Measurements from ENCODE around the gene ARAP2.

ARAP2 gene

DNA sequence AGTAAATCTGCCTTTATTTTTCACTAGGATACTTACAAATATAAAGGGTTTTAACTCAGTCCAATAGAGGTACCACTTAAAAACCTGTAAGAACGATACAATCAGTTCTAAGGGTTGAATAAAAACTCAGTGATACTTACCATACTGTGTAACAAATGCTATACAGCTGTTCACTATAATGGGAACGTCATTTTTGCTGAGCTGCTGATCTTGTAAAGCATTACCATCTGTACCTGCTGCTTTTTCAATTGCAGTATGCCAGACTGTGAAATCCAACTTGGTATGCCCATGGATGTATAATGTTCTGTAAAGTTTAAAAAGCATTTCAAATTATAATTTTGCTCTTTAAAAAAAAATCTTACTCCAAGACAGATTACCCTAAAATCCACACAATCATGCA, 111.2 kb downstream of the ARAP2 start:
- no peaks in the 10 kb centered on the region for H4K20me1 ChIP-seq (ENCODE audit: insufficient read depth)
- H3K36me3 ChIP-seq (ENCODE audit: insufficient read depth) = no peaks in the 10 kb centered on the region
- no peak overlapping the region for H3K4me2 ChIP-seq
- H3K4me1 ChIP-seq (ENCODE audit: low read depth, poor library complexity, severe bottlenecking) = no peaks in the 10 kb centered on the region
- H3K79me2 ChIP-seq (ENCODE audit: insufficient read depth, low read depth) = no peaks in the 10 kb centered on the region
- no peaks in the 10 kb centered on the region for H3K27me3 ChIP-seq (ENCODE audit: insufficient read depth, low read depth)
- H3K4me3 ChIP-seq (IDR thresholded peaks at IDR 0.05; ENCODE audit: insufficient read depth, low read depth, low read length) = no peak overlapping the region
- TF ChIP-seq, protein P1, sequence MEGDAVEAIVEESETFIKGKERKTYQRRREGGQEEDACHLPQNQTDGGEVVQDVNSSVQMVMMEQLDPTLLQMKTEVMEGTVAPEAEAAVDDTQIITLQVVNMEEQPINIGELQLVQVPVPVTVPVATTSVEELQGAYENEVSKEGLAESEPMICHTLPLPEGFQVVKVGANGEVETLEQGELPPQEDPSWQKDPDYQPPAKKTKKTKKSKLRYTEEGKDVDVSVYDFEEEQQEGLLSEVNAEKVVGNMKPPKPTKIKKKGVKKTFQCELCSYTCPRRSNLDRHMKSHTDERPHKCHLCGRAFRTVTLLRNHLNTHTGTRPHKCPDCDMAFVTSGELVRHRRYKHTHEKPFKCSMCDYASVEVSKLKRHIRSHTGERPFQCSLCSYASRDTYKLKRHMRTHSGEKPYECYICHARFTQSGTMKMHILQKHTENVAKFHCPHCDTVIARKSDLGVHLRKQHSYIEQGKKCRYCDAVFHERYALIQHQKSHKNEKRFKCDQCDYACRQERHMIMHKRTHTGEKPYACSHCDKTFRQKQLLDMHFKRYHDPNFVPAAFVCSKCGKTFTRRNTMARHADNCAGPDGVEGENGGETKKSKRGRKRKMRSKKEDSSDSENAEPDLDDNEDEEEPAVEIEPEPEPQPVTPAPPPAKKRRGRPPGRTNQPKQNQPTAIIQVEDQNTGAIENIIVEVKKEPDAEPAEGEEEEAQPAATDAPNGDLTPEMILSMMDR (conservative IDR thresholded peaks at IDR 0.05; ENCODE audit: low read depth, low read length) = no peak
- H3K27ac ChIP-seq = no peak overlapping the region
- H3K9ac ChIP-seq = no peak overlapping the region
- no peak overlapping the region for H2AFZ ChIP-seq (ENCODE audit: low read depth)

DNA sequence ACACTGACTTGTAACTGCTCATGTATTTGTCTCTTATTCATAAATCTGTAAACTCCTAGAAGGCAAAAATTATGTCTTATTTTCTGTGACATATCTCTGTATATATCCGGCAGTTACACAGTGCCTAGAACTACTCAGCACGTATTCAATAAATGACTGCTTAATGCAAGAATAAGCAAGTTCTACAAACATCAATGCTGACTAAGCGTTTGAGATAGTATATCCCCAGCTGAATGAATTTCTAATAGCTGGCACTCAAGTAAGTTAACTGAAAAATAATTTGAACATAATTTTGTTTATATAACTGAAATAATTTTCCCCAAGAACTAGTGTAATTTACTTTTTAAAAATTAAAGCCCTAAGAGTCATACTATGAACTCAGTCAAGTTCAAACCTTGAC, 113.7 kb downstream of the ARAP2 start:
- H3K4me1 ChIP-seq (ENCODE audit: low read depth, poor library complexity, severe bottlenecking) = no peaks in the 10 kb centered on the region
- H2AFZ ChIP-seq (ENCODE audit: low read depth) = no peak overlapping the region
- no peaks in the 10 kb centered on the region for H3K36me3 ChIP-seq (ENCODE audit: insufficient read depth)
- no peak overlapping the region for H3K9ac ChIP-seq
- H3K4me2 ChIP-seq = no peak overlapping the region
- no peaks in the 10 kb centered on the region for H3K27me3 ChIP-seq (ENCODE audit: insufficient read depth, low read depth)
- no peaks in the 10 kb centered on the region for H3K79me2 ChIP-seq (ENCODE audit: insufficient read depth, low read depth)
- no peaks in the 10 kb centered on the region for H4K20me1 ChIP-seq (ENCODE audit: insufficient read depth)
- H3K4me3 ChIP-seq (IDR thresholded peaks at IDR 0.05; ENCODE audit: insufficient read depth, low read depth, low read length) = no peak overlapping the region
- H3K27ac ChIP-seq = no peak overlapping the region
- TF ChIP-seq, protein P1 (conservative IDR thresholded peaks at IDR 0.05; ENCODE audit: low read depth, low read length) = no peak

DNA sequence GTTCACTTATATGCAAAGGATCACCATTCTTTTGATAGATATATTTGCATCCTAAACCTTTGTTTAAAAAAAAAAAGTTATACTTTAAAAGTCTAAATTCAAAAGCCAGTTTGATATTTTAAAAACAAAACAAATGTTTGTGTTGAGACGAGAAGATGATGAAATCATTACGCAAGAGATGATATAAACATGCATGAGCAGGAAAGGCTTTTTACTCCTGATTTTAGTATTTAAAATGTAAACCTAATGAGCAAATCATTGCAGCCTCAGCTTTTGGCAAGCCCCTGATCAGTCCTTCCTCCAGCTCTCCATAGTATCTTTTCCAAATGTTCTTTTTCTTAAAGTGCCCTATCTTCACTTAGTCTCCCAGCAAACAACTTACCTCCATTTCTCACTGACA, 115.6 kb downstream of the ARAP2 start:
- Histone ChIP-seq H4K20me1 (ENCODE audit: insufficient read depth) (no peaks in the 10 kb centered on the region), H3K9ac (no peak overlapping the region), H3K36me3 (ENCODE audit: insufficient read depth) (no peaks in the 10 kb centered on the region), H3K4me1 (ENCODE audit: low read depth, poor library complexity, severe bottlenecking) (no peaks in the 10 kb centered on the region), H3K27ac (no peak overlapping the region), H3K4me3 (IDR thresholded peaks at IDR 0.05; ENCODE audit: insufficient read depth, low read depth, low read length) (no peak overlapping the region), H3K79me2 (ENCODE audit: insufficient read depth, low read depth) (no peaks in the 10 kb centered on the region), H2AFZ (ENCODE audit: low read depth) (no peak overlapping the region), H3K27me3 (ENCODE audit: insufficient read depth, low read depth) (no peaks in the 10 kb centered on the region), H3K4me2 (no peak overlapping the region)
- TF ChIP-seq, protein P1 (conservative IDR thresholded peaks at IDR 0.05; ENCODE audit: low read depth, low read length) = no peak

DNA sequence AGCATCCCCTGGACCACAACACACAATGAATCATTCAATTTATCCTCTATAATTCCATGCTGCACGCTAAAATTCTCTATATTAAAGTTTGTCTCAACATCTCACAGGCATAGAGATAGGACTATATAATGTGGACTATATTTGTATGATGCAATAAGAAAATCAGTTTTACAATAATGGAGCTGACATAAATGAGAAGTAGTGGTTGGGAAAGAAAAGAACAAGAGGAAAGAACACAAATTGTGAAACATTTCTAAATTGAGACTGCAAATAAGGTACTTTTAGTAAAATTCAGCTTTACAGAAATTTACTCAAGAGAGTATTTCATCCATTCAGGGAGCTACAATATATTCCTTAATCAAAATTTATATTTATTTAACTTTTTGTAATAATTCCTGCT, 120.4 kb downstream of the ARAP2 start:
- H3K4me1 ChIP-seq (ENCODE audit: low read depth, poor library complexity, severe bottlenecking) = no peaks in the 10 kb centered on the region
- no peak overlapping the region for H2AFZ ChIP-seq (ENCODE audit: low read depth)
- TF ChIP-seq, protein P1 (conservative IDR thresholded peaks at IDR 0.05; ENCODE audit: low read depth, low read length) = no peak
- no peak overlapping the region for H3K27ac ChIP-seq
- no peak overlapping the region for H3K4me3 ChIP-seq (IDR thresholded peaks at IDR 0.05; ENCODE audit: insufficient read depth, low read depth, low read length)
- H4K20me1 ChIP-seq (ENCODE audit: insufficient read depth) = no peaks in the 10 kb centered on the region
- H3K36me3 ChIP-seq (ENCODE audit: insufficient read depth) = no peaks in the 10 kb centered on the region
- H3K79me2 ChIP-seq (ENCODE audit: insufficient read depth, low read depth) = no peaks in the 10 kb centered on the region
- no peak overlapping the region for H3K9ac ChIP-seq
- no peaks in the 10 kb centered on the region for H3K27me3 ChIP-seq (ENCODE audit: insufficient read depth, low read depth)
- no peak overlapping the region for H3K4me2 ChIP-seq

DNA sequence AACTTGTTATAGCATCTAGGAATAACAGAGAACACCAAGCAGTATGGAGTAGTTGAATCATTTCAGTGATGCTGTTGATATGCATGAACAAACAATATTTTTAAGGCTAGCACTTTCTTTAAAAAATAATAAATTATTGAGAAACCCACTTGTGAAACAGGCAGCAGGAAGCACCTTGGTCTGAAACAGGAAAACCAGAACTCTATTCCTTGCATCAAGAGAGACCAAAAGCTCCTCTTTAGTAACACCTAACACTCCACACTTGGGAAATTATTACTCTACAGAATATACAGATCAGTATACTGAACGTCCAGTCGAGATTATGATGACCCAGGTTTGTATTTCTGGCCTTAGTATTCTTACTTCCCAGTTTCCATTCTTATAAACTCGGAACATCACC, 129.0 kb downstream of the ARAP2 start:
- H3K4me2 ChIP-seq = no peak overlapping the region
- no peaks in the 10 kb centered on the region for H3K36me3 ChIP-seq (ENCODE audit: insufficient read depth)
- H3K4me3 ChIP-seq (IDR thresholded peaks at IDR 0.05; ENCODE audit: insufficient read depth, low read depth, low read length) = no peak overlapping the region
- no peak overlapping the region for H2AFZ ChIP-seq (ENCODE audit: low read depth)
- TF ChIP-seq, protein P1 (conservative IDR thresholded peaks at IDR 0.05; ENCODE audit: low read depth, low read length) = no peak
- H4K20me1 ChIP-seq (ENCODE audit: insufficient read depth) = no peaks in the 10 kb centered on the region
- H3K27ac ChIP-seq = no peak overlapping the region
- no peaks in the 10 kb centered on the region for H3K27me3 ChIP-seq (ENCODE audit: insufficient read depth, low read depth)
- H3K9ac ChIP-seq = no peak overlapping the region
- H3K79me2 ChIP-seq (ENCODE audit: insufficient read depth, low read depth) = no peaks in the 10 kb centered on the region
- no peaks in the 10 kb centered on the region for H3K4me1 ChIP-seq (ENCODE audit: low read depth, poor library complexity, severe bottlenecking)

Measured in KMS-11 (cell line).